MM.1S (cell line): ENCODE results near the gene ANXA11.
A peak's percentile ranks its signal among the peaks of the same experiment; 100 is the strongest.

Experiments
- CTCF ChIP-seq: fragments of 300-600 bp; sonication (generic); IDR thresholded peaks from 2 replicates; pipeline ENCODE4 v1.5.1; 2016; ENCODE audit warnings: antibody characterized with exemption, low read length, mixed read lengths
- EZH2 ChIP-seq: fragments of 300-600 bp; sonication (generic); optimal IDR thresholded peaks from 2 replicates; pipeline ENCODE3; 2017; ENCODE audit warnings: low read depth, mild to moderate bottlenecking, antibody characterized with exemption, low read length, mixed read lengths
- EZH2phosphoT487 ChIP-seq: fragments of 300-600 bp; sonication (generic); IDR thresholded peaks from 2 replicates; pipeline ENCODE4 v1.6.1; 2018; ENCODE audit warnings: antibody characterized with exemption, low read length

- TF ChIP-seq CTCF: peak; percentile 64
- no peak for TF ChIP-seq EZH2
- no peak for TF ChIP-seq EZH2phosphoT487
These were observed 36.5 kb downstream of the ANXA11 start for GRCh38 chr10:80168679-80169380.
